HepG2 (cell line): Measurements from ENCODE around the gene IGF2. TPM values are rescaled to one million over a fixed set of nuclear protein-coding genes. Genes with fewer than 3 reads are reported as not detected.

Experiments used
- ADNP ChIP-seq: sonication (generic); formaldehyde crosslinking; IDR thresholded peaks from 2 replicates; pipeline ENCODE4 v1.4.0; 2020; ENCODE audit warnings: missing genetic modification reagents
- AGO2 ChIP-seq: fragments of 200-400 bp; formaldehyde crosslinking; optimal IDR thresholded peaks from 2 replicates; pipeline ENCODE3; 2017; ENCODE audit warnings: mild to moderate bottlenecking, low read depth, low read length, moderate library complexity
- ARNTL ChIP-seq: sonication (generic); formaldehyde crosslinking; IDR thresholded peaks from 2 replicates; pipeline ENCODE4 v1.4.0; 2020; ENCODE audit warnings: mild to moderate bottlenecking, missing genetic modification reagents
- ATF1 ChIP-seq: IDR thresholded peaks from 2 replicates; pipeline ENCODE4 v1.6.1; 2016; ENCODE audit warnings: mild to moderate bottlenecking, control low read depth
- BCL6 ChIP-seq: IDR thresholded peaks from 2 replicates; pipeline ENCODE4 v1.6.1; 2016; ENCODE audit warnings: missing genetic modification reagents, missing compliant biosample characterization
- CREB1 ChIP-seq, 2 experiments: fragments of 450-650 bp in 1 of 2; IDR thresholded peaks; 2 replicates each; pipeline ENCODE4 v1.6.1; 2016 to 2017; ENCODE audit warnings: control low read depth in 1 of 2, mild to moderate bottlenecking in 1 of 2, missing compliant biosample characterization in 1 of 2, missing genetic modification characterization in 1 of 2
- ERF ChIP-seq: IDR thresholded peaks from 2 replicates; pipeline ENCODE4 v1.6.1; 2018; ENCODE audit warnings: missing biosample characterization, missing genetic modification reagents
- HDAC6 ChIP-seq: fragments of 200-600 bp; sonication (generic); IDR thresholded peaks from 2 replicates; pipeline ENCODE4 v1.7.0; 2017; ENCODE audit warnings: mild to moderate bottlenecking, antibody characterized with exemption, low read length, low read depth
- KDM2A ChIP-seq: sonication (generic); formaldehyde crosslinking; IDR thresholded peaks from 2 replicates; pipeline ENCODE4 v1.4.0; 2020; ENCODE audit warnings: low read depth, missing genetic modification reagents, borderline replicate concordance
- MLLT10 ChIP-seq: sonication (generic); formaldehyde crosslinking; IDR thresholded peaks from 2 replicates; pipeline ENCODE4 v1.4.0; 2020; ENCODE audit warnings: missing genetic modification reagents
- MTF1 ChIP-seq: sonication (generic); formaldehyde crosslinking; IDR thresholded peaks from 2 replicates; pipeline ENCODE4 v1.5.0; 2020; ENCODE audit warnings: missing genetic modification reagents
- PBX2 ChIP-seq: IDR thresholded peaks from 2 replicates; pipeline ENCODE4 v1.6.1; 2016; ENCODE audit warnings: control low read depth
- RXRB ChIP-seq: IDR thresholded peaks from 2 replicates; pipeline ENCODE4 v1.6.1; 2016; ENCODE audit warnings: borderline replicate concordance, missing genetic modification reagents, missing compliant biosample characterization
- SOX13 ChIP-seq, 3 experiments: fragments of 450-650 bp in 1 of 3; sonication (generic) in 1 of 3; formaldehyde crosslinking in 1 of 3; IDR thresholded peaks in 2 of 3; conservative IDR thresholded peaks in 1 of 3; 2 replicates each; pipeline versions ENCODE4 v1.5.0 to v1.6.1; 2016 to 2020; ENCODE audit warnings: antibody characterized with exemption in 1 of 3, mild to moderate bottlenecking in 1 of 3, missing compliant biosample characterization in 1 of 3, missing genetic modification reagents in 1 of 3, moderate library complexity in 1 of 3
- SP1 ChIP-seq, 2 experiments: fragments of 450-650 bp in 1 of 2; sonication (generic) in 1 of 2; formaldehyde crosslinking in 1 of 2; IDR thresholded peaks; 2 replicates each; pipeline versions ENCODE4 v1.4.0 to v1.6.1; 2016 to 2020; ENCODE audit warnings: missing genetic modification reagents in 1 of 2
- ZHX2 ChIP-seq, 2 experiments: sonication (generic) in 1 of 2; formaldehyde crosslinking in 1 of 2; IDR thresholded peaks; 2 replicates each; pipeline versions ENCODE4 v1.6.1 to v1.9.0; 2014 to 2022; ENCODE audit warnings: antibody characterized with exemption in 1 of 2, borderline replicate concordance in 1 of 2, inconsistent platforms in 1 of 2, low read depth in 1 of 2, missing genetic modification reagents in 1 of 2
- ZNF333 ChIP-seq: sonication (generic); formaldehyde crosslinking; IDR thresholded peaks from 2 replicates; pipeline ENCODE4 v1.4.0; 2020; ENCODE audit warnings: mild to moderate bottlenecking, missing genetic modification reagents, borderline replicate concordance
- ZNF562 ChIP-seq: sonication (generic); formaldehyde crosslinking; IDR thresholded peaks from 2 replicates; pipeline ENCODE4 v1.8.0; 2022; ENCODE audit warnings: missing genetic modification reagents, borderline replicate concordance
- ZNF572 ChIP-seq: sonication (generic); formaldehyde crosslinking; IDR thresholded peaks from 2 replicates; pipeline ENCODE4 v1.5.1; 2020; ENCODE audit warnings: mild to moderate bottlenecking, missing genetic modification reagents
- ZNF576 ChIP-seq: sonication (generic); formaldehyde crosslinking; IDR thresholded peaks from 2 replicates; pipeline ENCODE4 v1.4.0; 2020; ENCODE audit warnings: mild to moderate bottlenecking, missing genetic modification reagents
- ZNF75D ChIP-seq: sonication (generic); formaldehyde crosslinking; IDR thresholded peaks from 2 replicates; pipeline ENCODE4 v1.8.1; 2023; ENCODE audit warnings: missing genetic modification reagents, mild to moderate bottlenecking, borderline replicate concordance
- ZSCAN30 ChIP-seq: sonication (generic); formaldehyde crosslinking; IDR thresholded peaks from 2 replicates; pipeline ENCODE4 v1.5.0; 2020; ENCODE audit warnings: mild to moderate bottlenecking, missing genetic modification reagents
- polyA plus RNA-seq, 8 experiments: library from polyadenylated mRNA; depleted of rRNA in 3 of 8; stranded (reverse) in 7 of 8; unstranded in 1 of 8; fragments of >200 nt; fragmentation: Illumina TruSeq in 4 of 8; extraction: Trizol in 4 of 8; gene quantifications; 2 replicates each; pipeline versions ENCODE4 v1.2.1 to v1.2.3, GENCODE V29; 2011 to 2016; ENCODE audit warnings: low read depth in 4 of 8, missing spikeins in 1 of 8, mixed read lengths in 1 of 8; ENCODE audit not compliant: insufficient read depth in 1 of 8
- total RNA-seq, 5 experiments: library from RNA; depleted of rRNA; stranded (reverse); fragments of >200 nt; fragmentation: Illumina TruSeq; extraction: Trizol; gene quantifications; 2 replicates each; pipeline ENCODE4 v1.2.3, GENCODE V29; 2016; ENCODE audit warnings: low read depth in 1 of 5

Gene IGF2
- total and polyA plus RNA-seq, 2 of the 13 experiments (the other 11 are each of a cell fraction or from before 2014, with no cell fraction given): 79.1 to 254 TPM

- TF ChIP-seq ZNF576 (CRISPR knock-in tag) (0 out of 2 replicates have a peak, but pooled peaks have one; percentile 22), PBX2 (no peak), BCL6 (CRISPR knock-in tag) (no peak), ZNF572 (no peak; the same call in 1 of the 2 replicates), HDAC6 (no peak), ZNF75D (CRISPR knock-in tag) (no peak), ADNP (CRISPR knock-in tag) (no peak), ERF (CRISPR knock-in tag) (peak; percentile 31; the same call in 1 of the 2 replicates), ATF1 (CRISPR knock-in tag) (no peak), MLLT10 (CRISPR knock-in tag) (0 out of 2 replicates have a peak, but pooled peaks have one; percentile 39), KDM2A (peak; percentile 25; the same call in 1 of the 2 replicates), ARNTL (CRISPR knock-in tag) (no peak), CREB1 (IDR thresholded peaks at IDR 0.05) (no peak), CREB1 (CRISPR knock-in tag; IDR thresholded peaks at IDR 0.05) (no peak), ZNF562 (no peak), MTF1 (CRISPR knock-in tag) (no peak), SOX13 (IDR thresholded peaks at IDR 0.05) (peak; percentile 20; the same call in 1 of the 2 replicates), SOX13 (CRISPR knock-in tag; conservative IDR thresholded peaks at IDR 0.05 in 1 of 2, IDR thresholded peaks at IDR 0.05 in 1 of 2) (no peak), RXRB (CRISPR knock-in tag) (no peak), ZSCAN30 (CRISPR knock-in tag) (no peak), ZHX2 (IDR thresholded peaks at IDR 0.05; ENCODE audit: low read depth) (no peak), ZHX2 (CRISPR knock-in tag; IDR thresholded peaks at IDR 0.05; ENCODE audit: borderline replicate concordance) (no peak), SP1 (IDR thresholded peaks at IDR 0.05) (no peak), SP1 (CRISPR knock-in tag; IDR thresholded peaks at IDR 0.05) (no peak), AGO2 (peak; percentile 98), ZNF333 (CRISPR knock-in tag) (no peak)
These were observed 5.8 kb downstream of the IGF2 start (continued) for GRCh38 chr11:2133241-2134021.
